KMS-11 (cell line): Measurements from ENCODE around the gene USH1G.

ENCODE experiments used
- H2AFZ ChIP-seq: fragments of 200-600 bp; sonication (generic); 2 replicates; pipeline ENCODE4 v1.6.1; 2016; ENCODE audit warnings: antibody characterized with exemption, mixed run types, low read depth
- H3K27ac ChIP-seq: fragments of 200-600 bp; sonication (generic); 2 replicates; pipeline ENCODE4 v1.6.1; 2016; ENCODE audit warnings: mild to moderate bottlenecking, mixed run types
- H3K27me3 ChIP-seq: fragments of 200-600 bp; sonication (generic); 2 replicates; pipeline ENCODE4 v1.6.1; 2017; ENCODE audit warnings: mild to moderate bottlenecking, low read depth, mixed run types, moderate library complexity; ENCODE audit not compliant: insufficient read depth
- H3K36me3 ChIP-seq: fragments of 200-600 bp; sonication (generic); 2 replicates; pipeline ENCODE4 v1.6.1; 2017; ENCODE audit warnings: mild to moderate bottlenecking, mixed run types; ENCODE audit not compliant: insufficient read depth
- H3K4me1 ChIP-seq: fragments of 200-600 bp; sonication (generic); 2 replicates; pipeline ENCODE4 v1.6.1; 2016; ENCODE audit warnings: mild to moderate bottlenecking, low read depth, mixed run types; ENCODE audit not compliant: poor library complexity, severe bottlenecking
- H3K4me2 ChIP-seq: fragments of 200-600 bp; sonication (generic); 2 replicates; pipeline ENCODE4 v1.7.0; 2016; ENCODE audit warnings: mild to moderate bottlenecking, mixed run types
- H3K4me3 ChIP-seq: fragments of 200-600 bp; sonication (generic); IDR thresholded peaks from 2 replicates; pipeline ENCODE4 v1.6.1; 2017; ENCODE audit warnings: low read depth, low read length, mixed read lengths; ENCODE audit not compliant: insufficient read depth
- H3K79me2 ChIP-seq: fragments of 200-600 bp; sonication (generic); 2 replicates; pipeline ENCODE4 v1.6.1; 2016; ENCODE audit warnings: low read depth, mixed run types; ENCODE audit not compliant: insufficient read depth
- H3K9ac ChIP-seq: fragments of 200-600 bp; sonication (generic); 2 replicates; pipeline ENCODE4 v1.6.1; 2016; ENCODE audit warnings: mild to moderate bottlenecking, mixed run types
- H4K20me1 ChIP-seq: fragments of 200-600 bp; sonication (generic); 2 replicates; pipeline ENCODE4 v1.6.1; 2016; ENCODE audit warnings: mild to moderate bottlenecking, mixed run types; ENCODE audit not compliant: insufficient read depth
- CTCF ChIP-seq: fragments of 200-600 bp; sonication (generic); conservative IDR thresholded peaks from 2 replicates; pipeline ENCODE4 v1.6.1; 2017; ENCODE audit warnings: low read depth, mild to moderate bottlenecking, antibody characterized with exemption, low read length, moderate library complexity, mixed read lengths

USH1G gene

GRCh38 chr17:74959826-74960515 lies 36.9 kb upstream of the USH1G start:
- Histone ChIP-seq H3K4me1 (peaks cover 15% of the 10 kb centered on the region), H3K9ac (no peak overlapping the region), H3K79me2 (no peaks in the 10 kb centered on the region), H3K27ac (no peak overlapping the region), H4K20me1 (no peaks in the 10 kb centered on the region), H3K4me3 (no peak overlapping the region), H3K4me2 (no peak overlapping the region), H3K36me3 (no peaks in the 10 kb centered on the region), H3K27me3 (peaks cover 5% of the 10 kb centered on the region; the same call in 1 of the 2 replicates), H2AFZ (peak overlapping the region; percentile 68; the same call in 1 of the 2 replicates)
- no peak for TF ChIP-seq CTCF

- peaks cover 15% of the 10 kb centered on the region for H3K4me1 ChIP-seq
Observed at GRCh38 chr17:74957935-74958740, 35.1 kb upstream of the USH1G start.

GRCh38 chr17:74956093-74956492 lies 33.0 kb upstream of the USH1G start:
- Histone ChIP-seq H3K4me2 (no peak overlapping the region), H3K36me3 (no peaks in the 10 kb centered on the region), H3K4me1 (peaks cover 8% of the 10 kb centered on the region), H3K4me3 (no peak overlapping the region), H3K27ac (no peak overlapping the region), H4K20me1 (no peaks in the 10 kb centered on the region), H3K27me3 (peaks cover 31% of the 10 kb centered on the region), H3K9ac (no peak overlapping the region), H3K79me2 (no peaks in the 10 kb centered on the region), H2AFZ (no peak overlapping the region)
- no peak for TF ChIP-seq CTCF

More at GRCh38 chr17:74957935-74958740, 35.1 kb upstream of the USH1G start:
- no peaks in the 10 kb centered on the region for H3K36me3 ChIP-seq
- H4K20me1 ChIP-seq: no peaks in the 10 kb centered on the region
- H2AFZ ChIP-seq: no peak overlapping the region
- TF ChIP-seq CTCF: peak; percentile 93
- H3K79me2 ChIP-seq: no peaks in the 10 kb centered on the region
- H3K27ac ChIP-seq: no peak overlapping the region
- H3K27me3 ChIP-seq: peaks cover 17% of the 10 kb centered on the region; the same call in 1 of the 2 replicates
- H3K4me3 ChIP-seq: no peak overlapping the region
- H3K4me2 ChIP-seq: no peak overlapping the region
- no peak overlapping the region for H3K9ac ChIP-seq

GRCh38 chr17:74954665-74955421 lies 31.8 kb upstream of the USH1G start:
- no peaks in the 10 kb centered on the region for H3K4me1 ChIP-seq
- no peak overlapping the region for H3K4me3 ChIP-seq
- no peaks in the 10 kb centered on the region for H3K36me3 ChIP-seq
- H3K4me2 ChIP-seq: no peak overlapping the region
- peaks cover 43% of the 10 kb centered on the region for H3K27me3 ChIP-seq
- H3K79me2 ChIP-seq: no peaks in the 10 kb centered on the region
- H3K9ac ChIP-seq: no peak overlapping the region
- H3K27ac ChIP-seq: no peak overlapping the region
- no peak overlapping the region for H2AFZ ChIP-seq
- TF ChIP-seq CTCF: no peak
- H4K20me1 ChIP-seq: no peaks in the 10 kb centered on the region
